ENCODE data around the gene C9orf57.

Gene C9orf57

GRCh38 chr9:72038408-72038807 lies 22.0 kb downstream of the C9orf57 start:
- Histone ChIP-seq H3K36me3 (ENCODE audit: control insufficient read depth, low read length) (no peaks in the 10 kb centered on the region), H3K4me2 (ENCODE audit: low read length) (no peak overlapping the region), H3K9me3 (ENCODE audit: control insufficient read depth, insufficient read depth, low read length) (no peaks in the 10 kb centered on the region), H4K20me1 (ENCODE audit: control insufficient read depth, insufficient read depth, low read depth, low read length) (no peaks in the 10 kb centered on the region), H3K27me3 (ENCODE audit: control insufficient read depth, low read length) (peaks cover 8% of the 10 kb centered on the region), H3K4me1 (ENCODE audit: control insufficient read depth, low read length) (no peaks in the 10 kb centered on the region), H3F3A (ENCODE audit: control insufficient read depth, insufficient read depth) (no peaks in the 10 kb centered on the region), H3K4me3 (ENCODE audit: low read length) (no peak overlapping the region), H3K79me2 (ENCODE audit: control insufficient read depth, low read length) (no peaks in the 10 kb centered on the region), H3K27ac (ENCODE audit: low read depth, low read length) (no peak overlapping the region), H3K9me2 (replicated peaks; ENCODE audit: control insufficient read depth, low read length) (no peaks in the 10 kb centered on the region)
- TF ChIP-seq, protein P1, sequence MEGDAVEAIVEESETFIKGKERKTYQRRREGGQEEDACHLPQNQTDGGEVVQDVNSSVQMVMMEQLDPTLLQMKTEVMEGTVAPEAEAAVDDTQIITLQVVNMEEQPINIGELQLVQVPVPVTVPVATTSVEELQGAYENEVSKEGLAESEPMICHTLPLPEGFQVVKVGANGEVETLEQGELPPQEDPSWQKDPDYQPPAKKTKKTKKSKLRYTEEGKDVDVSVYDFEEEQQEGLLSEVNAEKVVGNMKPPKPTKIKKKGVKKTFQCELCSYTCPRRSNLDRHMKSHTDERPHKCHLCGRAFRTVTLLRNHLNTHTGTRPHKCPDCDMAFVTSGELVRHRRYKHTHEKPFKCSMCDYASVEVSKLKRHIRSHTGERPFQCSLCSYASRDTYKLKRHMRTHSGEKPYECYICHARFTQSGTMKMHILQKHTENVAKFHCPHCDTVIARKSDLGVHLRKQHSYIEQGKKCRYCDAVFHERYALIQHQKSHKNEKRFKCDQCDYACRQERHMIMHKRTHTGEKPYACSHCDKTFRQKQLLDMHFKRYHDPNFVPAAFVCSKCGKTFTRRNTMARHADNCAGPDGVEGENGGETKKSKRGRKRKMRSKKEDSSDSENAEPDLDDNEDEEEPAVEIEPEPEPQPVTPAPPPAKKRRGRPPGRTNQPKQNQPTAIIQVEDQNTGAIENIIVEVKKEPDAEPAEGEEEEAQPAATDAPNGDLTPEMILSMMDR (IDR thresholded peaks at IDR 0.05; ENCODE audit: low read depth, low read length, poor library complexity, severe bottlenecking), result no peak
- no peak for TF ChIP-seq EZH2phosphoT487 (IDR thresholded peaks at IDR 0.05; ENCODE audit: borderline replicate concordance, low read length)

- no peaks in the 10 kb centered on the region for H3K9me3 ChIP-seq (ENCODE audit: control insufficient read depth, insufficient read depth, low read length)
- H3K27me3 ChIP-seq (ENCODE audit: control insufficient read depth, low read length), result peaks cover 8% of the 10 kb centered on the region
- no peaks in the 10 kb centered on the region for H3F3A ChIP-seq (ENCODE audit: control insufficient read depth, insufficient read depth)
- no peaks in the 10 kb centered on the region for H3K36me3 ChIP-seq (ENCODE audit: control insufficient read depth, low read length)
- no peak for TF ChIP-seq EZH2phosphoT487 (IDR thresholded peaks at IDR 0.05; ENCODE audit: borderline replicate concordance, low read length)
- TF ChIP-seq, protein P1 (IDR thresholded peaks at IDR 0.05; ENCODE audit: low read depth, low read length, poor library complexity, severe bottlenecking), result no peak
- H4K20me1 ChIP-seq (ENCODE audit: control insufficient read depth, insufficient read depth, low read depth, low read length), result no peaks in the 10 kb centered on the region
- H3K9me2 ChIP-seq (replicated peaks; ENCODE audit: control insufficient read depth, low read length), result no peaks in the 10 kb centered on the region
- no peak overlapping the region for H3K27ac ChIP-seq (ENCODE audit: low read depth, low read length)
- no peaks in the 10 kb centered on the region for H3K4me1 ChIP-seq (ENCODE audit: control insufficient read depth, low read length)
- no peaks in the 10 kb centered on the region for H3K79me2 ChIP-seq (ENCODE audit: control insufficient read depth, low read length)
- H3K4me3 ChIP-seq (ENCODE audit: low read length), result no peak overlapping the region
- H3K4me2 ChIP-seq (ENCODE audit: low read length), result no peak overlapping the region
Observed at GRCh38 chr9:72037571-72037970, 22.8 kb downstream of the C9orf57 start.

GRCh38 chr9:72030767-72031166 lies 29.6 kb downstream of the C9orf57 start:
- no peaks in the 10 kb centered on the region; the same call in 1 of the 2 replicates for H3K27me3 ChIP-seq (ENCODE audit: control insufficient read depth, low read length)
- no peaks in the 10 kb centered on the region for H3K9me2 ChIP-seq (replicated peaks; ENCODE audit: control insufficient read depth, low read length)
- no peaks in the 10 kb centered on the region for H3F3A ChIP-seq (ENCODE audit: control insufficient read depth, insufficient read depth)
- no peak overlapping the region for H3K27ac ChIP-seq (ENCODE audit: low read depth, low read length)
- no peak overlapping the region for H3K4me2 ChIP-seq (ENCODE audit: low read length)
- no peaks in the 10 kb centered on the region for H3K36me3 ChIP-seq (ENCODE audit: control insufficient read depth, low read length)
- TF ChIP-seq, protein P1 (IDR thresholded peaks at IDR 0.05; ENCODE audit: low read depth, low read length, poor library complexity, severe bottlenecking), result no peak
- no peak for TF ChIP-seq EZH2phosphoT487 (IDR thresholded peaks at IDR 0.05; ENCODE audit: borderline replicate concordance, low read length)
- H3K4me3 ChIP-seq (ENCODE audit: low read length), result no peak overlapping the region
- no peaks in the 10 kb centered on the region for H3K79me2 ChIP-seq (ENCODE audit: control insufficient read depth, low read length)
- no peaks in the 10 kb centered on the region for H3K4me1 ChIP-seq (ENCODE audit: control insufficient read depth, low read length)
- no peaks in the 10 kb centered on the region for H3K9me3 ChIP-seq (ENCODE audit: control insufficient read depth, insufficient read depth, low read length)
- no peaks in the 10 kb centered on the region for H4K20me1 ChIP-seq (ENCODE audit: control insufficient read depth, insufficient read depth, low read depth, low read length)

DNA sequence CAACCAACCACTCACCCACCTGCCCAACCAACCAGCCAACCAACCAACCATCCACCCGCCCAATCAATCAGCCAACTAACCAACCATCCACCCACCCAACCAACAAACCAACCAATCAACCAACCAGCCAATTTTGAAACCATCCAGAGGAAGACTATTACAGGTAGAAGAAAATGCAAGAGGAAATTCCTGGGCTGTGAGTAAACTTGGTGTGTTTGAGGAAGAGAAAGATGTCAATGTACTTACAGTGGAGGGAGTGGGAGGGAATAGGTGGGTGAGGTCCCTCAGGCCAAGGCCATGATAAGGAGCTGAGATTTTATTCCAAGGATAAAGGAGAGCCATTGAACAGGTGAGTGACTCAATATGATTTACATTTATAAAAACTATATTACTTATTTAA lies 30.4 kb downstream of the C9orf57 start:
- Histone ChIP-seq H3K9me2 (replicated peaks; ENCODE audit: control insufficient read depth, low read length) (no peaks in the 10 kb centered on the region), H3F3A (ENCODE audit: control insufficient read depth, insufficient read depth) (no peaks in the 10 kb centered on the region), H3K27ac (ENCODE audit: low read depth, low read length) (no peak overlapping the region), H3K9me3 (ENCODE audit: control insufficient read depth, insufficient read depth, low read length) (no peaks in the 10 kb centered on the region), H4K20me1 (ENCODE audit: control insufficient read depth, insufficient read depth, low read depth, low read length) (no peaks in the 10 kb centered on the region), H3K4me1 (ENCODE audit: control insufficient read depth, low read length) (no peaks in the 10 kb centered on the region), H3K79me2 (ENCODE audit: control insufficient read depth, low read length) (no peaks in the 10 kb centered on the region), H3K4me2 (ENCODE audit: low read length) (no peak overlapping the region), H3K36me3 (ENCODE audit: control insufficient read depth, low read length) (no peaks in the 10 kb centered on the region), H3K27me3 (ENCODE audit: control insufficient read depth, low read length) (no peaks in the 10 kb centered on the region), H3K4me3 (ENCODE audit: low read length) (no peak overlapping the region)
- TF ChIP-seq, protein P1 (IDR thresholded peaks at IDR 0.05; ENCODE audit: low read depth, low read length, poor library complexity, severe bottlenecking), result no peak
- TF ChIP-seq EZH2phosphoT487 (IDR thresholded peaks at IDR 0.05; ENCODE audit: borderline replicate concordance, low read length), result no peak

All from DOHH2 (cell line).